Activated gamma-delta T cell (primary cell): ENCODE measurements around the gene MSH6.
"Not testable (repeated sequence)": the region's sequence is repeated elsewhere in the genome, so short reads cannot be mapped to it uniquely, and the experiment has no call there.

Experiments
- DNase-seq: peaks from one replicate; lab custom pipeline; 2025; lab: John Stamatoyannopoulos, UW

Gene MSH6

DNA sequence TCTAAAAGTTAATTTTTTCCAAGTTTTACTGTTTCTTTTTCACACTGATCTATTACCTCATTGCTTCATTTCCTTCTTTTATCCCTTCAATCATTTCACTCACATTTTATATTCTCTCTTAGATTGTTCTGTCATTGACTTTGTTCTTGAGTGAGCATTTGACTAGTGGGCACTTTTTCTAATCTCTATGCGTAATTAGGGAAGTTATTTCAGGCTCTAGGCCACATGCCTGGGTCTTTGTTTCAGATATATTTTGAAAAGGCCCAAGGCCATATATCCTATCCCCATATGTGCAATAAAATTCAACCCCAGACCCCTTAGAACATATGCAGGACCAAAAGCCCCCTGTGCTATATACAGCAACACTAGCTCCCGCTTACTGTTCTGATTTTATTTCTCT, 61.2 kb downstream of the MSH6 start:
- DNase-seq = no peak

GRCh38 chr2:47849368-47849767, 66.4 kb downstream of the MSH6 start:
- no peak for DNase-seq

DNA sequence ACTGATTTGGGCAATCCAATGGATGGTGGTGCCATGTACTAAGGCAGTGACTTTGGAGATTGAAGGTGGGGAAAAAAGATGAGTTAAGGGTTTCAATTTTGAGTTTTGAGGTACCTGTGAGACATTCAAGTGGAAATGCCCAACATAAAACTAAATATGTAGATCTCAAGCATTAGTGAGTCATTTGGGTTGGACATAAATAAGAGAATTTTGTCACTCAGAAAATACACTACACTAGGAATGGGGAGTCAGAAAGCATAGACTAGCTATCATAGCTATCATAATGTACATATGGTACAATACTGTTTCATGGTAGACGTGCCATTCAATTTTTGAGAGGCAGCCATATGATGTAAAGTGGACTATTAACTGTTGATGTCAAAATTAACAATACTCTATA, 67.3 kb downstream of the MSH6 start:
- DNase-seq = no peak

GRCh38 chr2:47853067-47853777, 70.3 kb downstream of the MSH6 start:
- DNase-seq = not testable (repeated sequence)
